WI38 (cell line): ENCODE data around the gene ZRANB2.

Experiments
- H3K4me3 ChIP-seq: 2 replicates; pipeline ENCODE4 v1.5.1; 2011; ENCODE audit warnings: low read depth, mild to moderate bottlenecking, control low read depth, low read length
- TF ChIP-seq, protein P1 (sequence below): IDR thresholded peaks from 2 replicates; pipeline ENCODE4 v1.5.1; 2012; ENCODE audit warnings: low read depth, mild to moderate bottlenecking, control low read depth, low read length

The ZRANB2 gene

GRCh38 chr1:71087060-71087459 lies 6.2 kb upstream of the ZRANB2 start:
- TF ChIP-seq, protein P1, sequence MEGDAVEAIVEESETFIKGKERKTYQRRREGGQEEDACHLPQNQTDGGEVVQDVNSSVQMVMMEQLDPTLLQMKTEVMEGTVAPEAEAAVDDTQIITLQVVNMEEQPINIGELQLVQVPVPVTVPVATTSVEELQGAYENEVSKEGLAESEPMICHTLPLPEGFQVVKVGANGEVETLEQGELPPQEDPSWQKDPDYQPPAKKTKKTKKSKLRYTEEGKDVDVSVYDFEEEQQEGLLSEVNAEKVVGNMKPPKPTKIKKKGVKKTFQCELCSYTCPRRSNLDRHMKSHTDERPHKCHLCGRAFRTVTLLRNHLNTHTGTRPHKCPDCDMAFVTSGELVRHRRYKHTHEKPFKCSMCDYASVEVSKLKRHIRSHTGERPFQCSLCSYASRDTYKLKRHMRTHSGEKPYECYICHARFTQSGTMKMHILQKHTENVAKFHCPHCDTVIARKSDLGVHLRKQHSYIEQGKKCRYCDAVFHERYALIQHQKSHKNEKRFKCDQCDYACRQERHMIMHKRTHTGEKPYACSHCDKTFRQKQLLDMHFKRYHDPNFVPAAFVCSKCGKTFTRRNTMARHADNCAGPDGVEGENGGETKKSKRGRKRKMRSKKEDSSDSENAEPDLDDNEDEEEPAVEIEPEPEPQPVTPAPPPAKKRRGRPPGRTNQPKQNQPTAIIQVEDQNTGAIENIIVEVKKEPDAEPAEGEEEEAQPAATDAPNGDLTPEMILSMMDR = no peak
- H3K4me3 ChIP-seq = no peak overlapping the region

DNA sequence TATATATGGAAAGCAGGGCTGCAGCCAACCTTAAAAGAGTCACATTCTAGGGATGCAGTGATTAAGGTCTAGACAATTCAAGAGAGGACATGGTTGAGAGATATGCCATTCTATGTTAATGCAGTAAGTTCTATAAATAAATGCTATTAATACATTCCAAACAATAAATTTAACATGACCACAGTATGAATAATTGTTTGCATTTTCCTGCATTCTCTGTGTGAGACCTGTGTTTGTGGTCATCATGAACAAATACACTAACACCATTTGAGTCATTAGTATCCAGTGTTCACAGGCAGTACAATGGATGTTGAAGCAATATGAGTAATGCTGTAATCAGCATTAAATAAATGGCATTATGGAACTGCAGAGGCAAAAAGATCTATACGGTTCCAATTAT lies 5.5 kb upstream of the ZRANB2 start:
- no peak overlapping the region for H3K4me3 ChIP-seq
- TF ChIP-seq, protein P1 = no peak

- TF ChIP-seq, protein P1 = no peak
- H3K4me3 ChIP-seq = no peak overlapping the region
Measured at GRCh38 chr1:71083271-71083670, 2.4 kb upstream of the ZRANB2 start.

DNA sequence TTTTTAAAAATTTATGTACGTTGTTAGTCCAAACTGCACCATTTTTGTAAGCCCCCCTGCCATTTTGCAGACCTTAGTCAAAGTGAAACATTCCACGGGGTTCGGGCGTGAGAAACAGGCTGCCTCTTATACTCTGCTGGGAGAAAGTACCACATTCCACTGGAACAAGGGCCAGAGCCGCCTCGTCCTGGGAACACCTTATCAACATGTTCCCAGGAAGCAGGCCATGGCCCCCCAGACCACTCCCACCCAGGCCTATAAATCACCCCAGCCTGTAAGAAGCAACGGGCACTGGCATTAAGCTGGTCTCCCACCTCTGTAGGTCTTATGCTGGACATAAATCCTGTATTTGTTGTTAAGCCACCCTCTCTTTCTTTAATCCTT lies 854 bp upstream of the ZRANB2 start:
- TF ChIP-seq, protein P1 = no peak
- peak overlapping the region; percentile 96 for H3K4me3 ChIP-seq

GRCh38 chr1:71080230-71080738 lies 551 bp downstream of the ZRANB2 start:
- TF ChIP-seq, protein P1 = no peak
- H3K4me3 ChIP-seq = peak overlapping the region; percentile 96

DNA sequence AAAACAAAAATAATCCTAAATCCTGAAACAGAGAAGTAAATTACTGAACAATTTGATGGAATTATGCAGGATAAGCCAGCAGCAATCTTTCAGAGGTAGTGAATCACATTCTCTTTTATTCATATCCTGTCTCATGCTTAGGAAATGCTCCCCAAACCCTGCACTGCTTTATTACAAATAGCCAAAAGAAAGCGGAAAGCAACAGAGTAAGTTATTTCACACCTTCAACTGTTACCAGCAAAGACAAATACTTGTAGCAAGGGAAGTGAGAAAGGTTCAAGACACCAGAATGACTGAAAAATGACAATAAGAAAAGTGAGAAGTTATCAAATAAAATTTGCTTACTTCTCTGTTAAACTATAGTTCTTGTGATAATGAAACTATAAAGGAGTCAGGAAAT lies 6.2 kb downstream of the ZRANB2 start:
- TF ChIP-seq, protein P1 = no peak
- H3K4me3 ChIP-seq = no peak overlapping the region

GRCh38 chr1:71072273-71072672 lies 8.6 kb downstream of the ZRANB2 start:
- H3K4me3 ChIP-seq = no peak overlapping the region
- TF ChIP-seq, protein P1 = no peak
